HG02759 (cell line): ENCODE results near the gene SGCE.

ENCODE experiments used
- ATAC-seq: cut with Tn5 transposase; IDR thresholded peaks from one replicate; pipeline ENCODE4 v1.9.1; 2021; ENCODE audit warnings: mild to moderate bottlenecking, moderate library complexity; ENCODE audit not compliant: unreplicated experiment

SGCE gene

GRCh38 chr7:94660006-94660405 lies 4.1 kb upstream of the SGCE start:
- ATAC-seq = no peak

DNA sequence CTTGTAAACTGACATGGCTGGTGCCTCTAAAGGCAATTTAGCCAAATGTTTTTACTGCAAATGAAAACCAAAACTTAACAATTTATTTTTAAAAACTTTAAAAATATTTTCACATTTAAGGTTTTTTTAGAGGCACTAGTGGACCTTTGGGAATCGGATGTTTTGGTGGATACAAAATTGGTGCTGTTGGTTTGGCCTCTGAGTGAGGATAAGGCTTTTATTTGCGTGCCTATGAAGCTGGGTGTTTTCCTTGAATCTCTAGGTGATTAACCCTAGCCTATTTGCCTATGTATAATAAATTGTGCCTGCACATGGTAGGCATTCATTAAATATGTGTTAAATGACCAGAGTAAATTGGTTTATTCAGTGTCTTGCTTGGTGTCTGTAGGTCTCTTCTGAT lies 2.9 kb upstream of the SGCE start:
- no peak for ATAC-seq

GRCh38 chr7:94657771-94658693 lies 2.1 kb upstream of the SGCE start:
- peak; percentile 85 for ATAC-seq

- no peak for ATAC-seq
These were observed 1.2 kb upstream of the SGCE start for GRCh38 chr7:94656925-94657731.

DNA sequence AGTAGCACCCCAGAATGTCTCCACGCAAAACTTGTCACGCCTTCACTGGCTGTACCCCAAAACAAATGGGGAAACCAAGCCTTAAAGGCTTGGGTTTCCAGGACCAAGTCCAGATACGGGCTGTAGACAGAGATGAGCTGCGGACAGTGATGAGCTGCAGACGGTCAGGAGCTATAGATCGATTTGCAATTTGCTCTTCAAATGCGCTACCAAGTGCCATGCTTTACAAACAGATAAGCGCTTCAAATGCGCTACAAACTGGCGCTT lies 658 bp upstream of the SGCE start:
- ATAC-seq = no peak

GRCh38 chr7:94655126-94655847 lies 646 bp downstream of the SGCE start:
- ATAC-seq = no peak

DNA sequence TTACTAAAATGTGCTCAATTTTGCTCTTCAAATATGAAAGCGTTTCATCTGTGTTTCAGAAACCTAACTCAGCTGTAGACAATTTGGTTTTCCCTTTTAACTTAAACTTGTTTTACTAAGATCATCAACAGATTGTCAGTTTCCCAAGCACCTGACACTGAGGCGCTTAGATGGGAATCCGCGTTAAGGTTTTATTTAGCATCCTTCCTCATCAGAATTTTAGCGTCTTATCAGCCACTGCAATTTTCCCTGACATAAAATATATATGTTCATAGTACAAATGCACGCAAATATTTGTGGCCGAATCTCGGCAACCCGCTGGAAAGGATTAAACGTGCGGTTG lies 1.2 kb downstream of the SGCE start:
- ATAC-seq = no peak

GRCh38 chr7:94650147-94651051 lies 5.5 kb downstream of the SGCE start:
- no peak for ATAC-seq

DNA sequence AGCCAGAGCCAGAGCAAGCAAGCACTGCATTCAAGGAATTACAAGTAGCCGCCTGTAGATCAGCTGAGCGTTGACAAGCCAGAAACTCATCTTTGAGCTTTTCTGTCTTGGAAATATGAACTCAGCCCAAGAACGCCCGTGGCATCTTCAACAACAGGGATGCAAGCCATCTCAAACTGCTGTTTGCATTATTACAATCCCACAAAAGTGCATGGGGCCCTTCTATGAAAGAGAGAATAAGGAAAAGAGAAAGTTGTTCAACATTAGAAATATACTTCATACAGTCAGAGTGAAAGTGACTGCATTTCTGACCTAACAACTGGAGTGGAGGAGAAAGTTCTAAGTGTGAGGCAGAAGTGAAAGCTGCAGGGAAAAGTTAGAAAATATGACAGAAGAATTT lies 6.5 kb downstream of the SGCE start:
- peak; percentile 92 for ATAC-seq

DNA sequence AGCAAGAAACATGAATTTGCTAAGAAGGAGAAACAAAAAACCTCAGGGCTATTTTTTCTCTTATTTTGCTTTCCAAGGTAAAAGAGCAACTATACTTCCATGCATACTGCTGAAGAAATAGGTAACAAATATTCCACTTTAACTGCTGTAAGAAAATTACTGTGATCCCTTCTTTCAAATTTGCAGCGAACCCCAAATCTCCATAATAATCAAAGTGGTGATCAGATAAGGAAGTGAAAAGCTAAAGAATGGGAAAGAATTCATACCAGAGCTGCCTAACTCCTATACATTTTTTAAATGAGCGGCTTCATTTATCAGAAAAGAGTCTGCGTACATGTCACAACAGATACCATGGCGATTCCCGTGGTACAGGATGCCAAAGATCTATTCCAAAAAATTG lies 7.2 kb downstream of the SGCE start:
- no peak for ATAC-seq

DNA sequence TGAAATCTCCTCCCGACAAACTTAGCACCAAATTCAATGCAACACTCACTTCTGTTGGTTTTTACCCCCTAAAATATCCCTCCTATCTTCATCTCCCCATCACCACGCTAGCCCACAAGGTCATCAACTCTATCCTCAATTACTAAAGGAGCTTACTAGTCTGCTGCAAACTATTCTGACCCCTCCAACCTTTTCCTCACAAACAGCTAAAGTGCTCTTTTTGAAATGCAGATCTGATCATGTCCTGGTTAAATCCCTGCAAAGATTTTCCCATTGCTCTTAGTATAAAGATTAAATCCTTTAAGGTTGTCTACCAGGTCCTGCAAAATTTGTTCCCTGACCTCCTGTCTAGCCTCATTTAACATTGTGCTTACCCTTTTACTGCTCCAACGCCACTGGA lies 8.6 kb downstream of the SGCE start:
- ATAC-seq = no peak

- ATAC-seq = no peak
These were observed 12.0 kb downstream of the SGCE start for GRCh38 chr7:94643771-94644545.

DNA sequence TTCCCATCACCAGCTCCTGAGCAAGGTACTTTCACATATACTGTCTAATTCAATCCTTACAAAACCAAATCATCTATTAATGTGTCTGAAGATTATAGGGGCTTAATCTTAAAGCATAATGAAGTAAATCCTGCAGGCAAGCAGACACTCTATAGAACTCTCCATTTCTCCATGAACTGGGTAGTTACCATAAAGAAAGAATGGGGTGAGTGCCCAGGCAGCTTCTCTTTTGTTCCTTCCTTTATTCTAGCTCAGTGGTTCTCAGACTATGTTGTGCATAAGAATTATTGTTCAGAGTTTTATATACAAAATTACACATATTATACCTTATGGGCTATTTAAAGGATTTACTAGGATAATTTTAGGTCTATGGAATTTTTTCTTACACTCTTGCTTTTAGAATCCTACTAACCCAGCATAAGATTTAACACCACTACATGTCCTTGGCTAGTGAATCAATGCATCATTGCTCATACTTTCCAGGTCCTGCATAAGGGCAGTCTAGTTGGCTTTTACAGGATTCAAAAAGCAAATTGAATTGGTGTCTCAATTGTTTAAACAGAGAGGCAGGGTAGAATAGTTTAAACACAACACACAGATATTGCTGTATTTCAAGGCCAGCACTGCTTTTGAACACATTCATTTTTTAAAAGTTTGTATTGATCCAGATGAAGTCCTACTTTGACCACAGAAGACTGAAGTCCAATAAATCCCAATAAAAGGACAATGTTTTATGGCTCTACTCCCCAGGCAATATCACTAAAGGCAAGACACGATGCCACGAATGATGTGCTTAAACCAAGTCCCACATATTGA lies 12.9 kb downstream of the SGCE start:
- ATAC-seq = no peak

GRCh38 chr7:94639384-94639783 lies 16.5 kb downstream of the SGCE start:
- no peak for ATAC-seq

- no peak for ATAC-seq
These were observed 20.2 kb downstream of the SGCE start for GRCh38 chr7:94635687-94636086.

DNA sequence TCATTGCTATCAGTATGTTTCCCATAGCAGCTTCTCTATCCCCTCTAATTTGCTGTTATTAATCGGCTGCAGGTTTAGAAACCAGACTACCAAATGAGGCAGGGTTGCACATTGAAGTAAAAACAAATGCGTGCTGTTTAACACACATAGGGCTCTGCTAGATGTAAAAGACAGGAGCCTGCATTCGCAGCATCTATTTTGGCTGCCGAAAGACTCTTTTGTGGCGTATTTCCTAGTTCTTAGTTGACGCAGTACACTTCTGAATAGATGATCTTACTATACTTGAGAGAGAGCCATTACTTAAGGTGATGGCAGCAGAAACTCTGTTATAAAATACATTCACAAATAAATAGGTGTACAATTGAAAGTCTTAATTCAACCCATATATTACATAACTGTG lies 21.4 kb downstream of the SGCE start:
- no peak for ATAC-seq

- ATAC-seq = no peak
These were observed 22.2 kb downstream of the SGCE start for GRCh38 chr7:94633687-94634086.

DNA sequence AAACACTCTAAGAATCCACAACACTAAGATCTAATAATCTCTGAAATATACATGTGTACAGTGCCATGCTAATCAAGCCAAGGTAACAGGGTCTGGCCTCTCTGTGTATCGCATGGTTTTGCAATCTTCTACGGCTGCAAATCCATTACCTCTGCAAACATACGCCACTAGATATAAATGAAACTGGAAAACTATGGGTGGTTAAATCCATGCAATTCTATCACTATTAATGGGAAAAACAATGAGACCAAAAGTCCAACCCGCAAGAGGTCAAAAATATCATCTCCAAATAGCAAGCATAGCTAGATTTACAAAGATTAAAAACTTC lies 23.0 kb downstream of the SGCE start:
- no peak for ATAC-seq

DNA sequence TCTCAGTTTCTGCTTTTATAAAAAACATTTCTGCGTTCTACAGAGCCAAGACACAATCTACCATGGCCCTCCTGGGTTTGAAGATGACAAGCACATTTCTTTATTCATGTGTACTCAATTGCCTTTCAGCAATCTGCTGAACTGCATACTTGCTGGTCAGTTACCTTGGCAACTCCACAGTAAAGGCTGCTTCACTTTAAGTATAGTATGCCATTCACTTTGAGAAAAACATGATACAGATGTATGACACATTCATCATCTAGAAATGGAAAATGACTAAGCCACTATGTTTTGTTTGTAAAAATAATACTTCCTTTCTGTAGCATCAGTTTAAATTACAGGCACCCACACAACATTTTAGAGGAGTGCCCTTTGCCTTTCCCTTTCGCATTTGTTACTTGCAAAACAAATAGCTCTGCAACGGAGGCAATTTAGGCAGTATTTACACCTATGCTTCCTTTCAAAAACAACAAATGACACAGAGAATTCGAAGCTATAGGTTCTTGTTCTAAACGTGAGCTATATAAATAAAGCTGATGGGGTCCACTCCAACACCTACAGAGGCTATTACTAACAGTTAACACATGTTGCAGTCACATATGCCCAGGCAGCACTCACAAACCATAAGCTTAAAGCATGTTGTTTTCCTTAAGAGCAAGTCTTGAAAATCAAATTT lies 23.5 kb downstream of the SGCE start:
- ATAC-seq = peak; percentile 57
